GM18499 (cell line): ENCODE results near the gene HAPLN3.

Source experiments
- ATAC-seq: cut with Tn5 transposase; IDR thresholded peaks from one replicate; pipeline ENCODE4 v1.9.1; 2021; ENCODE audit warnings: moderate number of reproducible peaks; ENCODE audit not compliant: insufficient read depth, unreplicated experiment

Gene HAPLN3

GRCh38 chr15:88833731-88834100 lies 61.6 kb downstream of the HAPLN3 start:
- no peak for ATAC-seq

- no peak for ATAC-seq
These were observed 62.3 kb downstream of the HAPLN3 start for GRCh38 chr15:88832820-88833730.

GRCh38 chr15:88830016-88830415 lies 65.3 kb downstream of the HAPLN3 start:
- ATAC-seq = no peak

- ATAC-seq = no peak
These were observed 66.6 kb downstream of the HAPLN3 start for GRCh38 chr15:88828791-88829190.
